Bronchial epithelial cell (primary cell): Measurements from ENCODE around the gene STMP1. TPM values are rescaled to one million over a fixed set of nuclear protein-coding genes. Genes with fewer than 3 reads are reported as not detected.

Experiments
- DNase-seq: peaks from one replicate; pipeline ENCODE4 v3.0.0-alpha.2; 2010; ENCODE audit warnings: low read depth
- FAIRE-seq: peaks from 2 replicates; lab custom pipeline; 2011; peaks lifted over from hg19 to GRCh38; lab: Jason Lieb, UNC
- H3K27me3 ChIP-seq: 2 replicates; pipeline ENCODE4 v1.5.1; 2011; ENCODE audit warnings: low read length; ENCODE audit not compliant: control insufficient read depth, insufficient read depth
- H3K36me3 ChIP-seq: 2 replicates; pipeline ENCODE4 v1.5.1; 2011; ENCODE audit warnings: low read length; ENCODE audit not compliant: control insufficient read depth, insufficient read depth
- H3K4me3 ChIP-seq: 2 replicates; pipeline ENCODE4 v1.5.1; 2011; ENCODE audit warnings: mild to moderate bottlenecking, low read depth, low read length, control low read depth
- total RNA-seq: library from RNA; depleted of rRNA; stranded (reverse); fragments of >200 nt; gene quantifications from 2 replicates; pipeline ENCODE4 v1.2.1, GENCODE V29; 2014
- TF ChIP-seq, protein P1 (sequence below): IDR thresholded peaks from 2 replicates; pipeline ENCODE4 v1.5.1; 2011; ENCODE audit warnings: mild to moderate bottlenecking, moderate library complexity, low read length, control low read depth, inconsistent platforms; ENCODE audit not compliant: insufficient read depth, severe bottlenecking

STMP1 gene
- 7.4 and 11.5 TPM in 2 replicates for total RNA-seq

GRCh38 chr7:135662373-135663114 lies at the start of gene STMP1:
Gene STMP1, plus strand, starts transcription at chr7:135662514.
- Histone ChIP-seq H3K4me3 (peak within 1 kb of the TSS; percentile 96), H3K27me3 (no peaks in the 10 kb centered on the region), H3K36me3 (no peaks in the 10 kb centered on the region)
- DNase-seq (peak; percentile 77), FAIRE-seq (no peak)
- TF ChIP-seq, protein P1, sequence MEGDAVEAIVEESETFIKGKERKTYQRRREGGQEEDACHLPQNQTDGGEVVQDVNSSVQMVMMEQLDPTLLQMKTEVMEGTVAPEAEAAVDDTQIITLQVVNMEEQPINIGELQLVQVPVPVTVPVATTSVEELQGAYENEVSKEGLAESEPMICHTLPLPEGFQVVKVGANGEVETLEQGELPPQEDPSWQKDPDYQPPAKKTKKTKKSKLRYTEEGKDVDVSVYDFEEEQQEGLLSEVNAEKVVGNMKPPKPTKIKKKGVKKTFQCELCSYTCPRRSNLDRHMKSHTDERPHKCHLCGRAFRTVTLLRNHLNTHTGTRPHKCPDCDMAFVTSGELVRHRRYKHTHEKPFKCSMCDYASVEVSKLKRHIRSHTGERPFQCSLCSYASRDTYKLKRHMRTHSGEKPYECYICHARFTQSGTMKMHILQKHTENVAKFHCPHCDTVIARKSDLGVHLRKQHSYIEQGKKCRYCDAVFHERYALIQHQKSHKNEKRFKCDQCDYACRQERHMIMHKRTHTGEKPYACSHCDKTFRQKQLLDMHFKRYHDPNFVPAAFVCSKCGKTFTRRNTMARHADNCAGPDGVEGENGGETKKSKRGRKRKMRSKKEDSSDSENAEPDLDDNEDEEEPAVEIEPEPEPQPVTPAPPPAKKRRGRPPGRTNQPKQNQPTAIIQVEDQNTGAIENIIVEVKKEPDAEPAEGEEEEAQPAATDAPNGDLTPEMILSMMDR = peak; percentile 79

- peaks cover 2% of the 10 kb centered on the region for H3K36me3 ChIP-seq
- FAIRE-seq = no peak
Observed at GRCh38 chr7:135616136-135616535, 46.2 kb upstream of the STMP1 start.

DNA sequence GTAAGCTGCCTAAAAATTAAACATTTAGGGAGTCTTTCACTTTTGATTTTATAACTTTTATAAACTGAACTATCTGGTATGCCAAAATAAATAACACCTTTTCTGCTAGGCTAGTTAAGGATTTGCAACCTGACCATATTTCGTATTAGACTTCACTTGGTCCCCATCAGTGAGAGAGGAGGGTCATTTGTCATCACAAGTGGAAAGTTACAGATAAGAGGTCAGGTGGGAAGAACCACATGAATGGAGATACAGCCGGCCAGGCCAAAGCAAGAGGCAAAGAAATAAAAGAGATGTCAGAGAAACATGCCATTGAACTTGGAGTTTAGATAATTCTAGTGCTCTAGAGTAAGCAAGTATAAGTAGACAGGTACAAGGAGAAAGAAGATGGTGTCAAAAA lies 44.5 kb upstream of the STMP1 start:
- peaks cover 4% of the 10 kb centered on the region for H3K36me3 ChIP-seq
- DNase-seq = no peak
- no peak overlapping the region for H3K4me3 ChIP-seq
- H3K27me3 ChIP-seq = no peaks in the 10 kb centered on the region
- FAIRE-seq = no peak
- TF ChIP-seq, protein P1 = no peak

More at GRCh38 chr7:135616136-135616535, 46.2 kb upstream of the STMP1 start:
- H3K4me3 ChIP-seq = no peak overlapping the region
- TF ChIP-seq, protein P1 = no peak
- DNase-seq = no peak
- H3K27me3 ChIP-seq = no peaks in the 10 kb centered on the region

GRCh38 chr7:135618510-135618909 lies 43.8 kb upstream of the STMP1 start:
- TF ChIP-seq, protein P1 = no peak
- Histone ChIP-seq H3K27me3 (no peaks in the 10 kb centered on the region), H3K4me3 (no peak overlapping the region), H3K36me3 (peaks cover 6% of the 10 kb centered on the region)
- DNase-seq = no peak
- FAIRE-seq = no peak

DNA sequence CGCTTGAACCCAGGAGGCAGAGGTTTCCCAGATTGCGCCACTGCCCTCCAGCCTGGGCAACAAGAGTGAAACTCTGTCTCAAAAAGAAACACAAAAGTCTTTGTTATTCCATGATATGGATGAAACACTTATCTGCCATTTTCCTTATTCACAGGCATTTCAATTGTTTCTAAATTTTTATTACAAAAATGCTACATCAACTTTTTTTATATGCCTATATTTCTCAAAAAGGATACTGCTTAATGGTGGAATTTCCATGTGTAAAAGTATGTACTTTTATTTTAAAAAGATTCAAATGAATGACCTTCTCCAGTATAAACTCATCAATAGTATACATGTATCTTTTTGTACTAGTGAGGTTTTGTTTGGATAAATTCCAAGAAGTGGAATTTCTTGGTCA lies 41.9 kb upstream of the STMP1 start:
- H3K4me3 ChIP-seq = no peak overlapping the region
- DNase-seq (no peak), FAIRE-seq (no peak)
- H3K36me3 ChIP-seq = peaks cover 7% of the 10 kb centered on the region
- TF ChIP-seq, protein P1 = no peak
- no peaks in the 10 kb centered on the region for H3K27me3 ChIP-seq
